ENCODE measurements around the gene TMEM59L.

- TF ChIP-seq CTCF (IDR thresholded peaks at IDR 0.05), result no peak
- TF ChIP-seq SIN3A (IDR thresholded peaks at IDR 0.05; ENCODE audit: borderline replicate concordance, insufficient read depth, low read depth, low read length), result no peak
- no peak for TF ChIP-seq POLR2AphosphoS5 (IDR thresholded peaks at IDR 0.05; ENCODE audit: low read depth, low read length)
Observed at GRCh38 chr19:18599485-18599884, 13.2 kb upstream of the TMEM59L start.

Measured in Panc1 (cell line).